Measurements from ENCODE around the gene BBS9. TPM values are rescaled to one million over a fixed set of nuclear protein-coding genes. Genes with fewer than 3 reads are reported as not detected.

BBS9 gene
- total and polyA plus RNA-seq, 7 donors = 2.4 to 36.6 (median 30.5) TPM

GRCh38 chr7:33529070-33529469 lies 399.7 kb downstream of the BBS9 start:
- Histone ChIP-seq H3K36me3 (no peaks in the 10 kb centered on the region), H3K9me3 (no peaks in the 10 kb centered on the region), H3K27ac (no peak overlapping the region), H3K4me1 (no peaks in the 10 kb centered on the region), H3K27me3 (no peaks in the 10 kb centered on the region), H3K4me3 (no peak overlapping the region)
- TF ChIP-seq POLR2AphosphoS5 (IDR thresholded peaks at IDR 0.05) = no peak
- TF ChIP-seq EP300 (IDR thresholded peaks at IDR 0.05) = no peak
- no peak for TF ChIP-seq POLR2A (IDR thresholded peaks at IDR 0.05)
- no peak for TF ChIP-seq CTCF (IDR thresholded peaks at IDR 0.05)
- WGBS, 2 donors = 98% methylated on average over 2 of the region's 2 CpGs
- no peak for DNase-seq
- intact Hi-C loops (cut with DNase I) = no loop called here

- no peaks in the 10 kb centered on the region for H3K9me3 ChIP-seq
- intact Hi-C loops (cut with DNase I) = no loop called here
- TF ChIP-seq EP300 (IDR thresholded peaks at IDR 0.05) (no peak), POLR2A (IDR thresholded peaks at IDR 0.05) (no peak), CTCF (IDR thresholded peaks at IDR 0.05) (no peak), POLR2AphosphoS5 (IDR thresholded peaks at IDR 0.05) (no peak)
- no peak overlapping the region for H3K4me3 ChIP-seq
- H3K36me3 ChIP-seq = no peaks in the 10 kb centered on the region
- no peak for DNase-seq
- H3K27ac ChIP-seq = no peak overlapping the region
- WGBS, 2 donors = 89 to 98% methylated on average over 1 of the region's 1 CpG
- peaks cover 0 to 12% (median 6%) of the 10 kb centered on the region in 4 donors for H3K4me1 ChIP-seq
- no peaks in the 10 kb centered on the region for H3K27me3 ChIP-seq
Measured at GRCh38 chr7:33530664-33531063, 401.3 kb downstream of the BBS9 start.

- H3K9me3 ChIP-seq = no peaks in the 10 kb centered on the region
- no peak overlapping the region for H3K27ac ChIP-seq
- intact Hi-C loops (cut with DNase I) = no loop called here
- TF ChIP-seq CTCF (IDR thresholded peaks at IDR 0.05) = no peak
- no peak for TF ChIP-seq POLR2AphosphoS5 (IDR thresholded peaks at IDR 0.05)
- TF ChIP-seq POLR2A (IDR thresholded peaks at IDR 0.05) = no peak
- no peak for TF ChIP-seq EP300 (IDR thresholded peaks at IDR 0.05)
- H3K4me1 ChIP-seq = peaks cover 0 to 21% (median 10%) of the 10 kb centered on the region in 4 donors
- no peak overlapping the region for H3K4me3 ChIP-seq
- no peaks in the 10 kb centered on the region for H3K27me3 ChIP-seq
- no peak for DNase-seq
- WGBS, 2 donors = 94 to 96% methylated on average over 4 of the region's 4 CpGs
- no peaks in the 10 kb centered on the region for H3K36me3 ChIP-seq
Measured at GRCh38 chr7:33531888-33532287, 402.5 kb downstream of the BBS9 start.

GRCh38 chr7:33534833-33535232 lies 405.5 kb downstream of the BBS9 start:
- DNase-seq = no peak
- Histone ChIP-seq H3K4me3 (no peak overlapping the region), H3K36me3 (no peaks in the 10 kb centered on the region), H3K9me3 (peaks cover 0 to 5% (median 0%) of the 10 kb centered on the region in 4 donors), H3K27ac (no peak overlapping the region), H3K27me3 (no peaks in the 10 kb centered on the region), H3K4me1 (peaks cover 0 to 49% (median 13%) of the 10 kb centered on the region in 4 donors)
- intact Hi-C loops (cut with DNase I) = no loop called here
- 56 to 86% methylated on average over 1 of the region's 1 CpG for WGBS, 2 donors
- TF ChIP-seq EP300 (IDR thresholded peaks at IDR 0.05) (no peak), CTCF (IDR thresholded peaks at IDR 0.05) (no peak), POLR2AphosphoS5 (IDR thresholded peaks at IDR 0.05) (no peak), POLR2A (IDR thresholded peaks at IDR 0.05) (no peak)

- no peaks in the 10 kb centered on the region for H3K27me3 ChIP-seq
- H3K27ac ChIP-seq = no peak overlapping the region
- DNase-seq = no peak
- H3K36me3 ChIP-seq = no peaks in the 10 kb centered on the region
- H3K4me3 ChIP-seq = no peak overlapping the region
- no peak for TF ChIP-seq CTCF (IDR thresholded peaks at IDR 0.05)
- no peak for TF ChIP-seq POLR2A (IDR thresholded peaks at IDR 0.05)
- no peak for TF ChIP-seq EP300 (IDR thresholded peaks at IDR 0.05)
- WGBS, 2 donors = 84 to 93% methylated on average over 7 of the region's 7 CpGs
- peaks cover 0 to 55% (median 14%) of the 10 kb centered on the region in 4 donors for H3K4me1 ChIP-seq
- intact Hi-C loops (cut with DNase I) = no loop called here
- peaks cover 0 to 5% (median 0%) of the 10 kb centered on the region in 4 donors for H3K9me3 ChIP-seq
Measured at GRCh38 chr7:33535989-33536388, 406.6 kb downstream of the BBS9 start.
